Muscle layer of colon (tissue), 2 donors: Measurements from ENCODE around the gene ZNF883.

ENCODE experiments used
- H3K27ac ChIP-seq: one replicate; pipeline ENCODE4 v1.7.0; 2013; ENCODE audit warnings: low read depth, mild to moderate bottlenecking, low read length, moderate library complexity
- H3K27me3 ChIP-seq, 2 donors: one replicate each; pipeline ENCODE4 v1.7.0; 2013; ENCODE audit warnings: low read length in 2 of 2, mild to moderate bottlenecking in 2 of 2; ENCODE audit not compliant: insufficient read depth in 2 of 2, control insufficient read depth in 1 of 2
- H3K36me3 ChIP-seq: one replicate; pipeline ENCODE4 v1.7.0; 2013; ENCODE audit warnings: mild to moderate bottlenecking, low read length; ENCODE audit not compliant: insufficient read depth
- H3K4me1 ChIP-seq: one replicate; pipeline ENCODE4 v1.7.0; 2013; ENCODE audit warnings: mild to moderate bottlenecking, low read length; ENCODE audit not compliant: insufficient read depth
- H3K4me3 ChIP-seq, 2 donors: one replicate each; pipeline ENCODE4 v1.7.0; 2013; ENCODE audit warnings: low read length in 2 of 2, low read depth in 1 of 2, mild to moderate bottlenecking in 1 of 2, moderate library complexity in 1 of 2
- H3K9ac ChIP-seq: one replicate; pipeline ENCODE4 v1.7.0; 2013; ENCODE audit warnings: low read length
- H3K9me3 ChIP-seq: one replicate; pipeline ENCODE4 v1.7.0; 2013; ENCODE audit warnings: mild to moderate bottlenecking, low read length
- donor health status: abdominal sarcoma.
- donor health status: Adenocarcinoma of cecum.

The ZNF883 gene

DNA sequence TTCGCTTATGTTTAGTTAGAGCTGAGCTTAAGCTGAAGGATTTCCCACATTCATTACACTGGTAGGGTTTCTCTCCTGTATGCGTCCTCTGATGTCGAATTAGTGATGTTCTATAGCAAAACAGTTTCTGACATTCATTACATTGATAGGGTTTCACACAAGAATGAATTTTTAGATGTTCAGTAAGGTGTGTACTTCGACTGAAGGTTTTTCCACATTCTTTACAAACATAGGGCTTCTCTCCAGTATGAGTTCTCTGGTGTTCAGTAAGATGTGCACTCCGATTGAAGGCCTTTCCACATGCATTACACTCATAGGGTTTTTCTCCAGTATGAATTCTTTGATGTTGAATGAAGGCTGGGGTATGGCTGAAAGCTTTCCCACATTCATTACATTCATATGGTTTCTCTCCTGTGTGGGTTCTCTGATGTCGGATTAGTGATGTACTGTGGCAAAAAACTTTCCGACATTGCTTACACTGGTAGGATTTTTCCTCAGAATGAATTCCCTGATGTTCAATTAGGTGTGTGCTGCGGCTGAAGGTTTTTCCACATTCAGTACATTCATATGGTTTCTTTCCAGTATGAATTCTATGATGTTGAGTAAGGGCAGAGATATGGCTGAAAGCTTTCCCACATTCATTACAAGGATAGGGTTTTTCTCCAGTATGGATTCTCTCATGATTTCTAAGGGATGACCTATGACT, 14.6 kb downstream of the ZNF883 start:
- Histone ChIP-seq H3K27ac (no peak overlapping the region), H3K36me3 (peaks cover 12% of the 10 kb centered on the region), H3K4me1 (no peaks in the 10 kb centered on the region), H3K4me3 (no peak overlapping the region), H3K9me3 (peaks cover 46% of the 10 kb centered on the region), H3K9ac (no peak overlapping the region), H3K27me3 (no peaks in the 10 kb centered on the region)

DNA sequence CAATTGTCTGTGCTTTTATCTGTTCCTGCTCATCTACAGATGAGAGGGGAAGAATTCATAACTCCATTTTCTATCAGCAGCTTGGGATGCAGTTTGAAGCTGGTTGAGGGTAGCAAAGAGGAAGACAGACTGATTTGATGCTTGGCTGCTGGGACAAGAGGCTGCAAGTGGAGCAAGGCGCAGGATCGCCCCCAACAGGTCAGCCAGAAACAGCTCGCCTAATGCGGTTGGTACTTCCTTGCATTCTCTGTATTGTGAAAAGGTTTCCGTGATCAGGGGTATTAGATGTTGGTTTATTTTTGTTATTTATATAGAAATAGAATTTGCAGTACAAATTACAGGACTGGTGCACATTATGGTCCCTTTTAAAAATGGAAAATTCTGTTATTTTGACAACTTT, 40.6 kb downstream of the ZNF883 start:
- Histone ChIP-seq H3K4me1 (no peaks in the 10 kb centered on the region), H3K27me3 (no peaks in the 10 kb centered on the region), H3K4me3 (no peak overlapping the region), H3K9me3 (no peaks in the 10 kb centered on the region), H3K27ac (no peak overlapping the region), H3K36me3 (no peaks in the 10 kb centered on the region), H3K9ac (no peak overlapping the region)

DNA sequence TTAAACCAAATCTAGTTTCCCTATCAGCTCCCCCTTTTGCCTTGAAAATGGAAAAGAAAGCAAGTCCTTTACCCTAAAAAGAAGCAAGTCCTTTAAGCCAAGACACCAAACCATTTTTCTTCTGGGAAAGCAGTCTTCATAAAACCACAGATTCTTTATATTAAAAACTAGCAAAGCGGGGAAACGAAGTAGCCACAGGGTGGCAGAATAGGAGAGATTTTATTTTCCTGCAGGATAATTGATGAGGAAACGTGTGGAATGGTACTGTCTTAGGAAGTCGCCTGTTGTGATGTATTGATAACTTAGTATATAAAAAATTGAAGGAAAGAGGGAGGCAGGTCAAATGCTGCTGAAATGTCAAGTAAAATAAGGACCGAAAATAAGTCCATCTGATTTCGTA, 41.1 kb downstream of the ZNF883 start:
- Histone ChIP-seq H3K4me1 (no peaks in the 10 kb centered on the region), H3K9ac (no peak overlapping the region), H3K4me3 (no peak overlapping the region), H3K36me3 (no peaks in the 10 kb centered on the region), H3K27me3 (no peaks in the 10 kb centered on the region), H3K9me3 (no peaks in the 10 kb centered on the region), H3K27ac (no peak overlapping the region)

DNA sequence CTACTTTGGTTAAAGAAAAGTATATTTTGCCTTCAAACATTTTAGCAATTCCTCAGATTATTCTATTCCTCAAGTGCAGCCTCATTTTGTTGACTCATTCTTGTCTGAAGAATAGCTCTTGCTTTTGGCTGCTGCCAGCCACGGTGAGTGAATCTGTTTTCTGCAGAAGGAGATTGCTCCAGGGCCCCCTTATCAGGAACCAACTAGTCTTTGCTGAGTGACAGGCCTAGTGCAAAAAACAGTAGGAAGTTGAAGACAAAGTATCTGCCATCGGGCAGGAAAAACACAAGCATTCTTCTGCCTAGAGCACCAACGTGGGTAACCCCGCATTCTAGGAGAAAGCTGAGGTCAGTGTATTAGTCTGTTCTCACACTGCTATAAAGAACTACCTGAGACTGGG, 42.3 kb downstream of the ZNF883 start:
- Histone ChIP-seq H3K4me1 (no peaks in the 10 kb centered on the region), H3K27ac (no peak overlapping the region), H3K27me3 (no peaks in the 10 kb centered on the region), H3K36me3 (no peaks in the 10 kb centered on the region), H3K9me3 (no peaks in the 10 kb centered on the region), H3K9ac (no peak overlapping the region), H3K4me3 (no peak overlapping the region)

DNA sequence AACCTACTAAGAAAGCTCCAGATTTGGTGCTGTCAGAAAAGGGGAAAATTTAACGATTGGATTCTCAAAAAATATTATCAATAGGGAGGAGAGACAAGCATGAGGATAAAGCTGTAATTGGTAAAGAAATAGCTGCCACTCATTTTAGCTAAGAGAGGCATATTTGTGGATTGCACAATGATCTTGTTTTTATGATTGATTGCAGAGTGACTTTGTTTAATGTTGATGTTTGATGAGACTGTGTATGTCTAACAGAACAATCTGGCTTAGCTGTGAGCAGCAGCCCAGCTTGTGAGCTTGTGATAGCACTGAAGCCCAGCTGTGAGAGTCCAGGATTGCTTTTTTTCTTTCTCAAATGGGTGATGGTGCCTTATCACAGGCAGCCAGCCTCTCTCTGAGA, 56.4 kb downstream of the ZNF883 start:
- H3K9ac ChIP-seq, result no peak overlapping the region
- H3K27ac ChIP-seq, result no peak overlapping the region
- no peaks in the 10 kb centered on the region for H3K9me3 ChIP-seq
- H3K4me1 ChIP-seq, result no peaks in the 10 kb centered on the region
- H3K36me3 ChIP-seq, result no peaks in the 10 kb centered on the region
- no peaks in the 10 kb centered on the region for H3K27me3 ChIP-seq
- no peak overlapping the region for H3K4me3 ChIP-seq

DNA sequence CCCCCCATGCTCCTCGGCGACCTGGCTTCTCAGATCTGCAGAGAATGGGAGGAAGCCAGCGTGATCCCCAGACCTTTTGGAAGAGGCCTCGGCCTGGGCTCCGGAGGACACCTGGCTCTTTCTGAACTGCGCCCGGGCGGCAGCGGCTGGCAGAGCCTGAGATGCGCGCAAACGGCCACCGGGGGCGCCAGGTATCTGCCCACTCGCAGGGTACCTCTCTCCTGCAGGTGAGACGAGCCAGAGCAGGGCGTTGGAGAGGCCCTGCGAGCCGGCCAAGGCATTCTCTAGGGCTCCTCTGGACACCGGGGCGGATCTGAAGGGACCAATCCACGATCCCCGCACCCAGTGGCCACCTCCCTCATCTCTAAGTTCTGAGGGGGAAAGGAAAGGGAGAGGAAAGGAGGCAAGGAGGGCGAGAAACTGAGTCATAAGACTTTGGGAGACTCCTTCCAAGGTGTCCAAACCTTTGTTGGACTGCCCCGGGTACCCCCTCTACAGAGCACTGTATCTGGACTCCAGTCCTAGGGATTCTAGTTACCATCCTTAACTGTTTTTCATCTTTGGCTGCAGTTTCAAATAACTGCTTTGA, 66.3 kb downstream of the ZNF883 start:
- no peak overlapping the region for H3K4me3 ChIP-seq
- H3K9ac ChIP-seq, result no peak overlapping the region
- no peaks in the 10 kb centered on the region for H3K4me1 ChIP-seq
- H3K9me3 ChIP-seq, result peaks cover 5% of the 10 kb centered on the region
- H3K27ac ChIP-seq, result no peak overlapping the region
- H3K27me3 ChIP-seq, result no peaks in the 10 kb centered on the region
- no peaks in the 10 kb centered on the region for H3K36me3 ChIP-seq

DNA sequence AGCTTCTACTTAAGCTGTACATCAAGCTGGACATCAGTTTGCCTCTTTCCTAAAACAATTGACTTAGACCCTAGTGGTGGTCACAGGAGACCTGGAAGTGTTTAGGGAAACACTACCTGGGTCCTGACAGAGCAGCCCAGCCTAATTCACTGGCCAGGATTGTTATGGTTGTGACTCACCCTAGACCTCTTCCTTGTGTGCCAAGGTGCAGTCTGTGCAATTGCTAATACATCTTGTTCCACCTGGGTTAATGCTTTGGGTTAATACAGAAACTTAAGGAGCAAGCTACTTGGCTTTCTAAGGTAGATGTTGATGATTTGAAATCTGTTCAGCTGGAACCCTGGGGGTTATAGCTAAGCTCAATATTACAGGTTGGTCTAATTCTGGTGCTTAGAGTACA, 72.6 kb downstream of the ZNF883 start:
- H3K4me1 ChIP-seq, result no peaks in the 10 kb centered on the region
- H3K27ac ChIP-seq, result no peak overlapping the region
- H3K9me3 ChIP-seq, result no peaks in the 10 kb centered on the region
- H3K9ac ChIP-seq, result no peak overlapping the region
- H3K27me3 ChIP-seq, result no peaks in the 10 kb centered on the region
- no peaks in the 10 kb centered on the region for H3K36me3 ChIP-seq
- no peak overlapping the region for H3K4me3 ChIP-seq

DNA sequence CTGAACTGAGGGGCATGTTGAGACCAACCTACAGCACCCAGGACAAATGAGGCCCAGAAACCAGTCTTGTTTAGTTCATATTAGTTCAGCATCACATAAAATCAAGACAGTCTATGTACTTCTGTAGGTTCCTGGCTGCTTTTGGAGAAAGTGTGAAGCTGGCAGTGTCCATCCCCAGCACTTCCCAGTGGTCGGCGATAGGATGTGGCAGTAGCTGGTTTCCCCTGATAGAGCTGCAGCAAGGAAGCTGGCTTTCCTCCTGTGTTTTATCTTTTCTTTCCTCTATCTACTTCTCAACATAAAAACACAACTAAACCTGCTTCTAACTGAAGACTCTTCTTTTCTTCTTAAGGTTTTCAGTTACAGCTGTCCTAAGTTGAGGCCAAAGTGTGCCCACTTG, 78.3 kb downstream of the ZNF883 start:
- Histone ChIP-seq H3K27me3 (no peaks in the 10 kb centered on the region), H3K27ac (no peak overlapping the region), H3K4me3 (no peak overlapping the region), H3K4me1 (no peaks in the 10 kb centered on the region), H3K9me3 (no peaks in the 10 kb centered on the region), H3K9ac (no peak overlapping the region), H3K36me3 (no peaks in the 10 kb centered on the region)

DNA sequence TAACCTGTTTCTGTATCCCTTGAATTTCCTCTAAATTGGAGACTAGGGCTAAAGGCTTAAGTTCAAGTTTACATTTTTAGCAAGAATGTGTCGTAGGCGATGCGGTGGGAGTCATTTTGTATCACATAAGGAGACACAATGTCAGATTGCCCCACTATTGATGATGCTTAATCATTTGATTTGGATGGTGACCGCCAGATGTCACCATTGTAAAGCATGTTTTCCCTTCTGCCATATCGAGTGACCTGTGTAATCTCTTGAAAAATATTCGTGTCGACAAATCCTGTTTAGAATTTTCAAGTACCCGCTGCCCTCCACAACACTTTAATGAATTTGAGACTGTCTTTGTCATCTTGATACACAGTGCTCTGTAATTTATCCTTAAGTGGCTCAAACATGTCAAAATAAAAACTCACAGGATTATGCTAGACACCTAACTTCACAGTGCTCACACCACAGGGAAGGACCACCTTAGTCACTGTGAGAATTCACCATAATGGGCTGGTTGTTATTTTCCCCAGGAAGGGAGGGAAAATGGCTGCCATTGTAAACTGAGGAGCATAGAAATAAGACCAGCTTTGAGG, 86.8 kb downstream of the ZNF883 start:
- no peaks in the 10 kb centered on the region for H3K27me3 ChIP-seq
- no peak overlapping the region for H3K4me3 ChIP-seq
- no peaks in the 10 kb centered on the region for H3K4me1 ChIP-seq
- H3K27ac ChIP-seq, result no peak overlapping the region
- H3K9ac ChIP-seq, result no peak overlapping the region
- no peaks in the 10 kb centered on the region for H3K36me3 ChIP-seq
- no peaks in the 10 kb centered on the region for H3K9me3 ChIP-seq

DNA sequence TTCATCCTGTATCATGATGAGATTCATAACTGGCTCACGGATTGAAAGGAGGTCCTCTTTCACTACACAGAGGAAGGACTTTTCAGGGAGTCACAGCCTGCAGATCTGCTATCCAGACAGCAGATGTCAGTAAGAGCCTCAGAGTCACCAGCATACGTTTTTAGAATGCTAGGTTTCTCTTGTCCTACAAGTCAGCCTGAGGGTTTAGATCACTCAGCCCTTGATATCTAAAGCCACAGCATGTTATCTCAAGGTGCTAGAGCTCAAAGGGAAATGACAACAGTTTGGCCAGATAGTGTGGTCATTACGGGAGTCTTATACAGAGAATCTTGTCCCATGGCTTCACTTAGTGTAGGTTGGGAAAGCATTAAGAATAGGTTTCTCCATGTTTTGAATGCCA, 90.4 kb downstream of the ZNF883 start:
- H3K9me3 ChIP-seq, result no peaks in the 10 kb centered on the region
- H3K27me3 ChIP-seq, result no peaks in the 10 kb centered on the region
- H3K27ac ChIP-seq, result no peak overlapping the region

DNA sequence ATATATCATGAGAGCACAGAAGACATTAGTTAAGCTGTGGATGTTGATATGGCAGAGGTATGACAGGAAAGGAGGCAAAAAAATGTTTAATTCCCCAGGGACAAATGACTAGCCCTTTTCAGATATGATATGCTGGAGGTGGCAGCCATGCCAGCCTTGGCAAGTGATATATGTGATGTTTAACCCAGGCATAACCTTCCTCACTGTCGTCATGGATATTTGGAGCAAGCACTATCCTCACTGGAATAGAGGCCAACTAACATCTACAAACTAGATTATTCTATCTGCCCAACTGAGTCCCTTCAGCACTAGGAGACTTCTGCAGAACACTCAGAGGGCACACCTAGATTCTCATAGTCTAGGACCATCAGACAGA, 94.0 kb downstream of the ZNF883 start:
- H3K9ac ChIP-seq, result no peak overlapping the region
- no peak overlapping the region for H3K4me3 ChIP-seq
- no peak overlapping the region for H3K27ac ChIP-seq
- no peaks in the 10 kb centered on the region for H3K27me3 ChIP-seq
- H3K4me1 ChIP-seq, result no peaks in the 10 kb centered on the region
- H3K9me3 ChIP-seq, result no peaks in the 10 kb centered on the region
- H3K36me3 ChIP-seq, result no peaks in the 10 kb centered on the region

More for the DNA sequence above, 90.4 kb downstream of the ZNF883 start:
- H3K36me3 ChIP-seq, result no peaks in the 10 kb centered on the region
- no peak overlapping the region for H3K4me3 ChIP-seq
- no peak overlapping the region for H3K9ac ChIP-seq
- H3K4me1 ChIP-seq, result no peaks in the 10 kb centered on the region
